ENCODE results near the gene URB1. TPM values are rescaled to one million over a fixed set of nuclear protein-coding genes. Genes with fewer than 3 reads are reported as not detected.

URB1 gene
- polyA plus RNA-seq, 1 of the 3 experiments (the other 2 are of a cell fraction): 9.9 TPM

DNA sequence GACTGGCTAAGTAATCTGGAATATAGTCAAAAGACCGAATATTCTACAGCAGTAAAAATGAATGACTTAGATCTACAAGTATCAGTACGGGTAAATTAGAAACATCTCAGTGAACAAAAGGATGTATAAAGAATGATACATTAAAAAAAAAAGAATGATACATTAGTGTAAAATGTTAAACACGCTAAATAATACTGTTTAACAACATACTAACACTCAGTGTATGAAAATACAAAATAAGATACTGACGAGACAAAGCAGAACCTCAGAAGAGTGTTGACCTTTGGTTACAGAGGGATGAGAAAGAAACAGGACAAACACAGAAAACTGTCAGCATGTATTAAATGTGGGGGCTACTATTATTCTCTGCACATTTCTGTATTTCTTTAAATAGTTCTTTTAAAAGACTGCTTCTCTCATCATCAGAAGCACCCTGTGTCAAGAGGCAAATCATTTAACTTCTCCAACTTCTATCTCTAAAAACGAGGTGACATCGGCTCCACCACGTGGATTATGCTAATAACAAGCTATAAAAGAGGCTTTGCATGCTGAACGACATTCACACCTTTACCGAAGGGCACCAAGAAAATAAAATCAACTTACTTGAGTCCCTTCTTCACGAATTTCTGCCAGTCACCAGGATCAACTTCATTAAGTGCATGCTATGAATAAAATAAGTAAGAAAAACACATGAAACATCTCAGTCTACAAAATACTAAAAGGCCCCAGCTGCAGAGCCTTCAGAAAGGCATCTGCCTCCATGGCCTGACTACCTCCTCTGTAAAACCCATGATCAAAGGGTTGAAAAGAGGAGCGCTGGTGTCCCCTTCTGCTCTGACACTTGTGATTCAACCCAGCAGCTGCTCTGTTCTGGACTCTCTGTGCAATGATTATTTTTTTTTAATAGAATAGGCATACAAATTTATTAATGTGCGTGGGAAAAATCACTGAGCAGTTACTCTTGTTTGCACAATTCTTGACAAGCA is 51.7 kb downstream of the URB1 start:
- peaks cover 73 to 86% of the 10 kb centered on the region in 2 experiments for H3K36me3 ChIP-seq (replicated peaks in 1 of 2; ENCODE audit: control insufficient read depth in 1 of 2, insufficient read depth in 2 of 2, low read length in 1 of 2)
- H3K27ac ChIP-seq (ENCODE audit: low read depth in 2 of 2, low read length in 1 of 2): 0 out of 4 replicates have a peak overlapping the region, but pooled peaks of 1 of the 2 experiments have one; percentile 47
- H3K9me2 ChIP-seq: no peaks in the 10 kb centered on the region
- DNase-seq: no peak
- H3K9ac ChIP-seq: no peak overlapping the region
- no peaks in the 10 kb centered on the region for H3K4me1 ChIP-seq (ENCODE audit: control insufficient read depth in 1 of 2, insufficient read depth in 2 of 2, low read depth in 1 of 2, low read length in 1 of 2)
- no peak for TF ChIP-seq FOXM1 (IDR thresholded peaks at IDR 0.05; ENCODE audit: low read depth)
- TF ChIP-seq, protein P1, sequence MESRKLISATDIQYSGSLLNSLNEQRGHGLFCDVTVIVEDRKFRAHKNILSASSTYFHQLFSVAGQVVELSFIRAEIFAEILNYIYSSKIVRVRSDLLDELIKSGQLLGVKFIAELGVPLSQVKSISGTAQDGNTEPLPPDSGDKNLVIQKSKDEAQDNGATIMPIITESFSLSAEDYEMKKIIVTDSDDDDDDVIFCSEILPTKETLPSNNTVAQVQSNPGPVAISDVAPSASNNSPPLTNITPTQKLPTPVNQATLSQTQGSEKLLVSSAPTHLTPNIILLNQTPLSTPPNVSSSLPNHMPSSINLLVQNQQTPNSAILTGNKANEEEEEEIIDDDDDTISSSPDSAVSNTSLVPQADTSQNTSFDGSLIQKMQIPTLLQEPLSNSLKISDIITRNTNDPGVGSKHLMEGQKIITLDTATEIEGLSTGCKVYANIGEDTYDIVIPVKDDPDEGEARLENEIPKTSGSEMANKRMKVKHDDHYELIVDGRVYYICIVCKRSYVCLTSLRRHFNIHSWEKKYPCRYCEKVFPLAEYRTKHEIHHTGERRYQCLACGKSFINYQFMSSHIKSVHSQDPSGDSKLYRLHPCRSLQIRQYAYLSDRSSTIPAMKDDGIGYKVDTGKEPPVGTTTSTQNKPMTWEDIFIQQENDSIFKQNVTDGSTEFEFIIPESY (IDR thresholded peaks at IDR 0.05; ENCODE audit: borderline replicate concordance, low read depth): no peak
- TF ChIP-seq, protein P2, sequence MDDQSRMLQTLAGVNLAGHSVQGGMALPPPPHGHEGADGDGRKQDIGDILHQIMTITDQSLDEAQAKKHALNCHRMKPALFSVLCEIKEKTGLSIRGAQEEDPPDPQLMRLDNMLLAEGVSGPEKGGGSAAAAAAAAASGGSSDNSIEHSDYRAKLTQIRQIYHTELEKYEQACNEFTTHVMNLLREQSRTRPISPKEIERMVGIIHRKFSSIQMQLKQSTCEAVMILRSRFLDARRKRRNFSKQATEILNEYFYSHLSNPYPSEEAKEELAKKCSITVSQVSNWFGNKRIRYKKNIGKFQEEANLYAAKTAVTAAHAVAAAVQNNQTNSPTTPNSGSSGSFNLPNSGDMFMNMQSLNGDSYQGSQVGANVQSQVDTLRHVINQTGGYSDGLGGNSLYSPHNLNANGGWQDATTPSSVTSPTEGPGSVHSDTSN (IDR thresholded peaks at IDR 0.05): no peak
- TF ChIP-seq RCOR1 (IDR thresholded peaks at IDR 0.05; ENCODE audit: low read length): no peak
- H3K4me3 ChIP-seq (ENCODE audit: low read depth in 2 of 2, low read length in 1 of 2): no peak overlapping the region
- peaks cover 8% of the 10 kb centered on the region; the same call in 1 of the 2 replicates for H3K9me3 ChIP-seq
- H3F3A ChIP-seq (replicated peaks; ENCODE audit: insufficient read depth): peaks cover 4% of the 10 kb centered on the region
- no peak overlapping the region for H3K4me2 ChIP-seq
- WGBS (ENCODE audit: low lambda C conversion rate): 89% methylated on average over 12 of the region's 12 CpGs
- POLR2A ChIA-PET: interaction anchor here (0.7 kb wide), 1 partner anchor 218 kb away, joined by 3 read pairs; no protein-coding TSS in a partner anchor
- no peak overlapping the region for H2AFZ ChIP-seq (ENCODE audit: low read depth)
- no peaks in the 10 kb centered on the region for H3K27me3 ChIP-seq (ENCODE audit: insufficient read depth)
- H4K20me1 ChIP-seq (ENCODE audit: insufficient read depth): no peaks in the 10 kb centered on the region
- CTCF ChIA-PET: interaction anchor here (1.1 kb wide), 1 partner anchor 56 kb away, joined by 4 read pairs; no protein-coding TSS in a partner anchor
- peaks cover 24% of the 10 kb centered on the region for H3K79me2 ChIP-seq (ENCODE audit: insufficient read depth)

DNA sequence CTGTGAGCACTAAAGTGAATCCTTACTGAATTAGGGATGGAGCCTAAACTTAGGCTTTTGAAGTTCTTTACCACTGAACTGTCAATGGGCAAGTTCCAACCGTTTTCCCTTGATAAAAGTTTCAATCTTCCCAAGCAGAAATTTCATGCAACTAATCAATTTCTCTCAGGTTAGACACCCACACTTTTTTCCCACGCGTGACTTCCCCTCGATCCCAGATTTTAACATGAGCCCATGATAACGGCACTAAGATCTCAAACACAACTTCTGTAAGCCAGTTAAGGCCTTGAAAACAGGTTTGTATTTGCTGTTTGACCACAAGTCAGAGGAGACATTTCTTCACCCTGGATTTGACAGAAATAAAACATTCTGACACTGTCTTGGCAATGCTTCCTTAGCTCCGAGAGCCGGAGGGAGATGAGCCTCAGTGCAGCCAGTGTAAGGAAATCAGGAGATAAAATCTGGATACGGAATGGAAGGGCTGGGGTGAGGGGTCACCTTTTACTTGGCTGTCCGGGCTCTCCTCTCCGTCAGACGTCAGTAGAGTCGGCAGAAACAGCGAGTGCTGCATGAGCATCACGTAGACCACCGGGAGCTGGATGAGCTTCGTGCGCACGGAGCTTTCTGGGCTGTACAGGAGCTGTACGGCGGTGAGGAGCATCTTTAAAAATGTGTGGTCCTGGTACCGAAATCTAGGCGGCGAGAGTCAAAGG is 54.4 kb downstream of the URB1 start:
- peaks cover 12% of the 10 kb centered on the region for H3K79me2 ChIP-seq (ENCODE audit: insufficient read depth)
- peaks cover 1% of the 10 kb centered on the region for H3F3A ChIP-seq (replicated peaks; ENCODE audit: insufficient read depth)
- H3K4me2 ChIP-seq: no peak overlapping the region
- no peak overlapping the region for H3K4me3 ChIP-seq (ENCODE audit: low read depth in 2 of 2, low read length in 1 of 2)
- peaks cover 69 to 86% of the 10 kb centered on the region in 2 experiments for H3K36me3 ChIP-seq (replicated peaks in 1 of 2; ENCODE audit: control insufficient read depth in 1 of 2, insufficient read depth in 2 of 2, low read length in 1 of 2)
- POLR2A ChIA-PET: no interaction called here
- H3K9me3 ChIP-seq: no peaks in the 10 kb centered on the region
- H3K27ac ChIP-seq (ENCODE audit: low read depth in 2 of 2, low read length in 1 of 2): no peak overlapping the region
- H3K4me1 ChIP-seq (ENCODE audit: control insufficient read depth in 1 of 2, insufficient read depth in 2 of 2, low read depth in 1 of 2, low read length in 1 of 2): no peaks in the 10 kb centered on the region
- H4K20me1 ChIP-seq (ENCODE audit: insufficient read depth): no peaks in the 10 kb centered on the region
- CTCF ChIA-PET: no interaction called here
- no peak for DNase-seq
- H3K9ac ChIP-seq: no peak overlapping the region
- WGBS (ENCODE audit: low lambda C conversion rate): 95% methylated on average over 23 of the region's 23 CpGs
- no peak overlapping the region for H2AFZ ChIP-seq (ENCODE audit: low read depth)
- no peaks in the 10 kb centered on the region for H3K27me3 ChIP-seq (ENCODE audit: insufficient read depth)
- no peaks in the 10 kb centered on the region for H3K9me2 ChIP-seq
- TF ChIP-seq TAF1 (IDR thresholded peaks at IDR 0.05; ENCODE audit: borderline replicate concordance, low read depth, low read length) (no peak), JUND (IDR thresholded peaks at IDR 0.05) (no peak), EZH2phosphoT487 (IDR thresholded peaks at IDR 0.05; ENCODE audit: borderline replicate concordance, low read depth) (no peak), SMC3 (IDR thresholded peaks at IDR 0.05; ENCODE audit: low read depth, low read length) (no peak), EP300 (IDR thresholded peaks at IDR 0.05; ENCODE audit: borderline replicate concordance in 1 of 2, low read depth in 1 of 2, low read length in 1 of 2) (no peak), TCF12 (IDR thresholded peaks at IDR 0.05) (no peak), NFIC (IDR thresholded peaks at IDR 0.05; ENCODE audit: borderline replicate concordance) (no peak), FOSL2 (IDR thresholded peaks at IDR 0.05; ENCODE audit: borderline replicate concordance, low read depth) (no peak), GATA2 (CRISPR knock-in tag; IDR thresholded peaks at IDR 0.05) (no peak), TEAD4 (IDR thresholded peaks at IDR 0.05; ENCODE audit: borderline replicate concordance, insufficient read depth) (no peak), RCOR1 (IDR thresholded peaks at IDR 0.05; ENCODE audit: low read length) (no peak), POLR2AphosphoS5 (IDR thresholded peaks at IDR 0.05; ENCODE audit: low read depth, low read length) (no peak), RFX5 (IDR thresholded peaks at IDR 0.05; ENCODE audit: low read length) (no peak), GABPA (IDR thresholded peaks at IDR 0.05; ENCODE audit: low read depth) (no peak)
- TF ChIP-seq, protein P2 (IDR thresholded peaks at IDR 0.05): no peak
- TF ChIP-seq, protein P3, sequence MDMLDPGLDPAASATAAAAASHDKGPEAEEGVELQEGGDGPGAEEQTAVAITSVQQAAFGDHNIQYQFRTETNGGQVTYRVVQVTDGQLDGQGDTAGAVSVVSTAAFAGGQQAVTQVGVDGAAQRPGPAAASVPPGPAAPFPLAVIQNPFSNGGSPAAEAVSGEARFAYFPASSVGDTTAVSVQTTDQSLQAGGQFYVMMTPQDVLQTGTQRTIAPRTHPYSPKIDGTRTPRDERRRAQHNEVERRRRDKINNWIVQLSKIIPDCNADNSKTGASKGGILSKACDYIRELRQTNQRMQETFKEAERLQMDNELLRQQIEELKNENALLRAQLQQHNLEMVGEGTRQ (IDR thresholded peaks at IDR 0.05; ENCODE audit: borderline replicate concordance, low read depth, low read length): no peak
- TF ChIP-seq, protein P4, sequence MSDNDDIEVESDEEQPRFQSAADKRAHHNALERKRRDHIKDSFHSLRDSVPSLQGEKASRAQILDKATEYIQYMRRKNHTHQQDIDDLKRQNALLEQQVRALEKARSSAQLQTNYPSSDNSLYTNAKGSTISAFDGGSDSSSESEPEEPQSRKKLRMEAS (IDR thresholded peaks at IDR 0.05; ENCODE audit: low read depth): no peak
